ENCODE data around the gene GNGT1. TPM values are rescaled to one million over a fixed set of nuclear protein-coding genes. Genes with fewer than 3 reads are reported as not detected.
A peak's percentile ranks its signal among the peaks of the same experiment; 100 is the strongest.

GNGT1 gene
- total RNA-seq, 1 experiment from 2014 or later, result not detected

GRCh38 chr7:93883078-93883916 is 23.1 kb upstream of the GNGT1 start:
- ATAC-seq, result no peak
- H3K27ac ChIP-seq (ENCODE audit: low read length), result no peak overlapping the region
- BruUV-seq (replicated peaks), result no TSS peak
- TF ChIP-seq TCF7L2 (IDR thresholded peaks at IDR 0.05; ENCODE audit: low read depth, low read length) (no peak), SIN3A (IDR thresholded peaks at IDR 0.05; ENCODE audit: borderline replicate concordance, insufficient read depth, low read depth, low read length) (no peak), REST (IDR thresholded peaks at IDR 0.05; ENCODE audit: insufficient read depth in 1 of 2, low read depth in 2 of 2, low read length in 1 of 2) (no peak), CTCF (IDR thresholded peaks at IDR 0.05) (peak; percentile 5; the same call in 1 of the 2 replicates), POLR2AphosphoS5 (IDR thresholded peaks at IDR 0.05; ENCODE audit: low read depth, low read length) (no peak)
- in situ Hi-C loops (cut with HindIII; ENCODE audit: low pct_unique_long_range_greater_than_20kb, low sequenced_read_pairs) (no loop called here), intact Hi-C loops (cut with micrococcal nuclease; ENCODE audit: unreplicated experiment) (no loop called here)
- no peaks in the 10 kb centered on the region; the same call in none of the 2 replicates for H3K27me3 ChIP-seq (ENCODE audit: control insufficient read depth, insufficient read depth, low read length)
- no peaks in the 10 kb centered on the region for H3K9me3 ChIP-seq (ENCODE audit: control insufficient read depth, insufficient read depth, low read depth, low read length)
- H3K4me1 ChIP-seq (ENCODE audit: control insufficient read depth, insufficient read depth, low read length), result no peaks in the 10 kb centered on the region
- no peak for DNase-seq (ENCODE audit: low read depth, low spot score)
- H3K4me3 ChIP-seq (ENCODE audit: low read depth in 2 of 2, low read length in 2 of 2), result no peak overlapping the region
- CTCF ChIA-PET, result no interaction called here
- POLR2A ChIA-PET, result no interaction called here
- H3K36me3 ChIP-seq (ENCODE audit: control insufficient read depth, insufficient read depth, low read length), result no peaks in the 10 kb centered on the region

- intact Hi-C loops (cut with micrococcal nuclease; ENCODE audit: unreplicated experiment), result no loop called here
- in situ Hi-C loops (cut with HindIII; ENCODE audit: low pct_unique_long_range_greater_than_20kb, low sequenced_read_pairs), result no loop called here
- H3K27me3 ChIP-seq (ENCODE audit: control insufficient read depth, insufficient read depth, low read length), result no peaks in the 10 kb centered on the region; the same call in none of the 2 replicates
- no peaks in the 10 kb centered on the region for H3K4me1 ChIP-seq (ENCODE audit: control insufficient read depth, insufficient read depth, low read length)
- POLR2A ChIA-PET, result no interaction called here
- BruUV-seq (replicated peaks), result no TSS peak
- ATAC-seq, result no peak
- H3K9me3 ChIP-seq (ENCODE audit: control insufficient read depth, insufficient read depth, low read depth, low read length), result no peaks in the 10 kb centered on the region
- no peak overlapping the region for H3K27ac ChIP-seq (ENCODE audit: low read length)
- H3K4me3 ChIP-seq (ENCODE audit: low read depth in 2 of 2, low read length in 2 of 2), result no peak overlapping the region
- H3K36me3 ChIP-seq (ENCODE audit: control insufficient read depth, insufficient read depth, low read length), result no peaks in the 10 kb centered on the region
- no peak for DNase-seq (ENCODE audit: low read depth, low spot score)
- TF ChIP-seq TCF7L2 (IDR thresholded peaks at IDR 0.05; ENCODE audit: low read depth, low read length), result no peak
- no peak for TF ChIP-seq SIN3A (IDR thresholded peaks at IDR 0.05; ENCODE audit: borderline replicate concordance, insufficient read depth, low read depth, low read length)
- TF ChIP-seq POLR2AphosphoS5 (IDR thresholded peaks at IDR 0.05; ENCODE audit: low read depth, low read length), result no peak
- TF ChIP-seq CTCF (IDR thresholded peaks at IDR 0.05), result no peak
- TF ChIP-seq REST (IDR thresholded peaks at IDR 0.05; ENCODE audit: insufficient read depth in 1 of 2, low read depth in 2 of 2, low read length in 1 of 2), result no peak
- CTCF ChIA-PET, result no interaction called here
These were observed 22.4 kb upstream of the GNGT1 start for GRCh38 chr7:93883917-93884345.
